ENCODE results near the gene GJA4.

Gene GJA4

DNA sequence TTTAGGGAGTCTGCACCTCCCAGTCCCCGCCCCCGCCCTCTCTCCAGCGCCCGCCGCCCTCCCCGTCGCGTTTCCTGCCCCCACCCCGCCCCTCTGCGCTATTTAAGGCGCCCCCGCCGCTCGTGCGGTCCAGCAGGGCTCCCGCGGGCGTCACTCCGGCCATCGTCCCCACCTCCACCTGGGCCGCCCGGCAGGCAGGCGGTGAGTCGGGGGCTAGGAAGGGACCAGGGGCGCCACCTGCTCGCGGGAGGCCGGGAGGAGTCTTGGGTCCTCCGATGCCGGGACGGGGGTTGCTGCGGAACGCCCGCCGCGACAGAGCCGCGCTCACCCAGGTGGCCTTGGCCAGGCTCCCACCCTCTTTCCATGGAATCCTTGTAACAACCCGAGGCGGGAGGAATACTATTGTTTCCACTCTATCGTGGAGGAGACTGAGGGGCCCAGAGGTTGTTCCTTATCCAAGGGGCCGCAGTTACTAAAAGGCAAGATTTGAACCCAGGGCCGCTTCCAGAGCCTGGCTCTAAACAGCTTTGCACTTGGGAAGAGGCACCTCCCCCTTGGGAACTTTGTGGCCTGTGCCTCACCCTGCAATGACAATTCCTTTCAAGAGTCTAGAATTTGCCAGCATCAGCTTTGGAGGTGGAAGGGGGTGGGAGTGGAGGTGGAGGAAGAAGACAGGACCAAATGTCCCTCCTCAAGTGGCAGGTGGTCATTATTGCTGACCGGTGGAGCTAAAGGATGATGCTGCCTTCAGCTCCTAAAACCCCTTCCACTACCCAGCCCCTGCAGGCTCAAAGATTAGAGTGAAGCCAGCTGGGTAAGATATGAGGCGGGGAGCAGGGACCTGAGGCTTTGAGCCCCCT, at the start of gene GJA4:
GJA4 (plus strand) TSS at position 132 of the 860 bp plus-strand sequence. CDS start 1,215 bp downstream, outside the sequence.
- no peak for DNase-seq (ENCODE audit: low read depth in 2 of 2)

GRCh38 chr1:34743775-34744174, 49.0 kb upstream of the GJA4 start:
- DNase-seq (ENCODE audit: low read depth in 2 of 2): no peak

DNA sequence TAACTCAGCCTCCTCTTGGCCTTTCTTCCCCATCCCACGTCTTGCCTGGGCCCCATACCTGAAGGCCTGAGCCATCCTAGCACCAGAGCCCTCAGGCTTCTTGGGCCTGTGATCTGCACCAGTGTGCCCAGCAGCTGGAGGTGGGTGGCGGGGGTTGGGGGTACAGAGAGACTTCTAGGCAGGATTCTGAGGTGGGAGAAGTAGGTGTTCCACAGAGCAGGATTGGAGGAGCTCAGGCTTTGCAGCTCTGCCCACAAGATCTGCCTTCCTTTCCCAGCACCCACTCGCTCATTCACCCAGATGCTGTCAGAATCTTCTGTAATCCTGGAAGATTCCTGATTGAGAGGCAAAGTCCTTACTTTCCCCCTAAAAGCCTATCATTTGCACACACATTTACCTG, 47.9 kb upstream of the GJA4 start:
- DNase-seq (ENCODE audit: low read depth in 2 of 2): no peak

DNA sequence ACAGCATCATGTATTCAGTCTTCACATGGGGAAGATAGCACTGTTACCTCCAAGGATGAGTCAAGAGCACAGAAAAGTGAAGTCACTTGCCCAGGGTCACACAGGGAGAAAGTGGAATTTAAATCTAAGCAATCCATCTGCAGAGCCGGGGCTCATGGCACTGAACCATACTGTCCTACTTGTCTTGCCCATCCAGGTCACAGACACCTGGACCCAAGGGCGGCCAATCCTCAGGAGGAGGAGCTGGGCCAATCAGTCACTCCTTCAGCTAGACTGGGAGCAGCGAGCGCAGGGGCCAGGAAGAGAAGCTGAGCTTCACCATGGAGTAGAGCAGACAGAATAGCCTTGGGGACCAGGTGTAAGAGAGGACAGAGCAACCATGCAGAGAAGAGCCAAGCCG, 47.1 kb upstream of the GJA4 start:
- DNase-seq (ENCODE audit: low read depth in 2 of 2): no peak

DNA sequence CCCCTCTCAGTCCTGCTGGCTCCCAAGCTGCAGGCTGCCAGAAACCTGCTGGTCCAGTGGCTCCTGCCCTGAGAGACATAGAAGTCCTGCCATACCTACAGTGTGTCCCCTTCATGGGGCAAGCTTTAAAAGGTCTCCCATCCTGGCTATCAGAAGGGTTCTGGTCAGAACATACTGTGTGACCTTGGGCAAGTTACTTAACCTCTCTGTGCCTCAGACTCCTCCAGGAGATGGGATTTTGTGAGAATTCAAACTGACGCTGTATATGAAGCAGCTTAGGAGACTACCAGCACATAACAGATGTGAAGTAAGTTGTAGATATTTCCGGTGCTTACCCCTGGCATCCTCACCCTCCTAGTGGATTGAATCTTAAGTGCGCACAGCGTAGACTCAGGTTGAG, 46.7 kb upstream of the GJA4 start:
- DNase-seq (ENCODE audit: low read depth in 2 of 2): no peak

- no peak for DNase-seq (ENCODE audit: low read depth in 2 of 2)
Measured at GRCh38 chr1:34746785-34747637, 45.8 kb upstream of the GJA4 start.

DNA sequence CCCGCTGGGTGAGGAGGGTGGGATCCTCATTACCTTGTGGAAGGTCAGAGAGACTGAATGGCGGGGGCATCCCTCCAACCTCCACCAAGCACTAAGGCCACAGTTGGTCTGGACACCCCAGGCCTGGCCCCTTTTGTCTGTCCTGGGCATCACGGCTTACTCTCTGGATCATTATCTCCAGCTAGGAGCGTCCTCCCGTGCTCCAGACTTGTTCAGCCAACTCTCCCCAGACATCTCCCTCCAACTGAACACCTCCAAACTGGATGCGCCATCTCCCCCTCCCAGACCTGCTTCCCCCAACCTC, 45.2 kb upstream of the GJA4 start:
- DNase-seq (ENCODE audit: low read depth in 2 of 2): no peak

DNA sequence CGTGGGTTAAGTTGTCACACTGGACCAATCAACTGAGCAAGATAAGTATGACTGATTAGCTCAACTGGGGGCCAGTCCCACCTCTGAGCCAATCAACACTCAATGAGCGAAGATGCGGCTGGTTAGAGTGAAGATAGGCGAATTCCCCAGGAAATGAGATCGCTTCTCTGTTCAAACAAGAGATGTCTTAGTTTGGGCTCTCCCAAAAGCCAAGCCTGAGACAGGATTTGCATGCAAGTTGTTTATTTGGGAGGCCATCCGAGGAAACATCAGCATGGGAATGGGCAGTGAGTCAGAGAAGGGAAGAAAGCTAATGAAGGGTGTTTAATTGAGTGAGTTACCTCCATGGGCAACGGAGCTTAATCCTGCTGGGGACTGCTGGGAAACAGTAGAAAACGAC, 42.8 kb upstream of the GJA4 start:
- no peak for DNase-seq (ENCODE audit: low read depth in 2 of 2)

DNA sequence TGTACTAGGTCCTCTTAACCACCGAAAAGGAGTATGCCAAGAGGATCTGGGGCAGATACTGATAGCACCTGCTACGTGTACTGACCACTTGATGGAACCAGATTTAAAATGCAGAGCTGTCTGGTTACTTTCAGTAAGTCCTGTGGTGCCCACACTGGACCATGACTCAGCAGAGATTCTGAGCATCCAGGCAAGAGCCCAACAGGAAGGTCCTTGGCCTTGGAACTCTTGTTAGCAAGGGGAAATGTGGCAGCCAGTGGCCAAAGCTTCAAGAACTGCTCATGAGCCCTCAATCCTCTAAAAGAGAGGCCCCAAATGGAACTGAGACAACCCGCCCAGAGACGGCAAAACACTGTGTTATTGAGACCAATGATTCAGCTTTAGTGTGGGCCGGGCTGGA, 42.2 kb upstream of the GJA4 start:
- DNase-seq (ENCODE audit: low read depth in 2 of 2): no peak

DNA sequence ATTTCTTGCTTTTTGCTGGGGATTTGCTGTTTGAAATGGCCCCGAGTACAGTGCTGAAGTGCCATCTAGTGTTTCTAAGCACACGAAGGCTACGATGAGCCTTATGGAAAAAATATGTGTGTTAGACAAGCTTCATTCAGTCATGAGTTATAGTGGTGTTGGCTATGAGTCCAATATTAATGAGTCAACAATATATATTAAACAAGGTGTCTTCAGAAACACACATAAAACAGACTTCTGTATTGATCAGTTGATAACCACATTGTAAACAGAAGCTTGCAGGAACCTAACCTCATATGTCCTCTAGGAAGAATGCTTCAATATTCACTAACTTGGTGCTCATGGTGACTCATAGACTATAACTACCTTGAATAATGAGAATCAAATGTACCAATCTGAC, 39.6 kb upstream of the GJA4 start:
- DNase-seq (ENCODE audit: low read depth in 2 of 2): no peak

GRCh38 chr1:34754964-34755637, 37.7 kb upstream of the GJA4 start, which contains the start of gene GJB5:
GJB5 (plus strand) TSS chr1:34755047; CDS start chr1:34757331, 2,284 bp downstream.
- DNase-seq (ENCODE audit: low read depth in 2 of 2): no peak

DNA sequence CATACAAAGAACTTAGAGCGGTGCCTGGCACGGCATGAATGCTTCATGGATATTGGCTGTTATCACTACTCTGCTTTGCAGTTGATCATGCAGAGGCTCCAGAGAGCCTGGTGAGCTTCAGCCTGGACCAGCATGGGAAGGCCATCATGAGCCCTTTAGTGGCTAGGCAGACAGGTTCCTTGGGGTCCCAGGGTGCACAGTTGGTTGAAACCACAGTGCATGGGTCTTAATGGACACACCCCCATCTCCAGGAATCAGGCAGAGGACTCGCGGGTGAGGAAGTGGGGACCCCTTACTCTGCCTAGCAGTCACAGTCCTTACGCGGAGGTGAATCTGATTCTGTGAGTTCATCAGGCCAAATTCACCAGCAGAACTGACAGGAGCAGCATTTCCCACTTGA, 36.8 kb upstream of the GJA4 start:
- no peak for DNase-seq (ENCODE audit: low read depth in 2 of 2)

- DNase-seq (ENCODE audit: low read depth in 2 of 2): no peak
Measured at GRCh38 chr1:34757386-34757785, 35.4 kb upstream of the GJA4 start.

DNA sequence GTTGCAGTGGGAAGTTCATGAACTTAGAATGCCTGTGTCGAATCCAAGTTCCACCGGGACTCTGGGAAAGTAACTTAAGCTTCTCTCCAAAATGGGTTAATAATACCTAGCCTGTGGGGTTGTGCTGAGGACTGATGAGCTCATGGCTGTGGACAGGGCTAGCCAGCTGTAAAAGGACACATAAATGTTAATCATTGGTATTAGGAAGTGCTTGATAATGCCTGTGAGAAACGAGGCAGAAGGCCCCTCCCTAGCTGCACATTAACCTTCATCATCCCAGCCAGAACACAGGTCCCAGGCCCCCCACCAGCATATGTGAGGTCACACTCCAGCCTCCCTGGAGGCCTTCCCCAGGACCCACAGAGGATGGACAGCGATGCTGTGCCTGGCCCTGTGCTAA, 34.0 kb upstream of the GJA4 start:
- DNase-seq (ENCODE audit: low read depth in 2 of 2): no peak

DNA sequence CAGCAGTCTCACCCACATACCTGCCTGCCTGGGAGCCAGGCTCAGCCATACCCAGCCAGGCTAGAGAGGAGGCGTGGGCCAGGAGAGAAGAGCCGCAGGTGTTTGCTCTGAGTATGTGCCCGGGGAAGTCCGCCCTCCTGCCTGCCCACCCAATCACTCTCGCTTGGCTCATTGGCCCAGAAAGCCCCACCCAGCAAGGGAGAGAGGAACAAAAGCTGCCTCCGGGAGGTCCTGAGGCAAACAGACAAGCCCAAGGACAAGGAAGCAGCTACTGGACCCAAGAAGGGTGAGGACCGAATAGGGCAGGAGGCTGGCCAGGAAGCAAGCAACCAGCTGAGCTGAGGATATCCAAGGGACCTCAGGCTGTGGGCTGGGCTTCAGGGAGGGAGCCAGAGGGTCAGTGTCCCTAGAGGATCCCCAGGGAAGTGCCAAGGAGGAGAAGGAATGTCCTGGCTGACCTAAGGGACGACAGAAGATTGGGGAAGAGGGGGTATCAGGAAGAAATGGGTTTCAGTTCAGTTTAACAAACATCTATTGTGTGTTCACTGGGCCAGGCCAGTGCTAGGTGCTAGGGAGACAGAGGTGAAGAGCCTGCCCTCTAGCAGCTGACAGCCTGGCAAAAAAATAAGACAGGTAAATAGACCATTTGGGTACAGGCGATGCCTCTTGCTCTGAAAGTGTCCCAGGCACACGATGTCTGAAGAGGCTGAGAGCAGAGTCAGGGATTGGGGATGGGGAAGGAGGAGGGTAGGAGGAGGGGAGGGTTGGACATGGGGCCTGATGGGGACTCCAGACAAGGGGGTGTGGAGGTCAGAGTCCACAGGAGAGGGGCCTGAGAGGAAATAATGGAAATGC, 33.1 kb upstream of the GJA4 start, which contains the start of gene GJB4:
GJB4 (plus strand) TSS at position 238 of the 855 bp plus-strand sequence. CDS start 1,515 bp downstream, outside the sequence.
- DNase-seq (ENCODE audit: low read depth in 2 of 2): no peak

DNA sequence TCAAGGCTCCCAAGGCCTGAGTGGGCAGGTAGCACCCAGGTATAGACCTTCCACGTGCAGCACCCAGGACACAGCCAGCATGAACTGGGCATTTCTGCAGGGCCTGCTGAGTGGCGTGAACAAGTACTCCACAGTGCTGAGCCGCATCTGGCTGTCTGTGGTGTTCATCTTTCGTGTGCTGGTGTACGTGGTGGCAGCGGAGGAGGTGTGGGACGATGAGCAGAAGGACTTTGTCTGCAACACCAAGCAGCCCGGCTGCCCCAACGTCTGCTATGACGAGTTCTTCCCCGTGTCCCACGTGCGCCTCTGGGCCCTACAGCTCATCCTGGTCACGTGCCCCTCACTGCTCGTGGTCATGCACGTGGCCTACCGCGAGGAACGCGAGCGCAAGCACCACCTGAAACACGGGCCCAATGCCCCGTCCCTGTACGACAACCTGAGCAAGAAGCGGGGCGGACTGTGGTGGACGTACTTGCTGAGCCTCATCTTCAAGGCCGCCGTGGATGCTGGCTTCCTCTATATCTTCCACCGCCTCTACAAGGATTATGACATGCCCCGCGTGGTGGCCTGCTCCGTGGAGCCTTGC, 31.5 kb upstream of the GJA4 start:
- no peak for DNase-seq (ENCODE audit: low read depth in 2 of 2)

DNA sequence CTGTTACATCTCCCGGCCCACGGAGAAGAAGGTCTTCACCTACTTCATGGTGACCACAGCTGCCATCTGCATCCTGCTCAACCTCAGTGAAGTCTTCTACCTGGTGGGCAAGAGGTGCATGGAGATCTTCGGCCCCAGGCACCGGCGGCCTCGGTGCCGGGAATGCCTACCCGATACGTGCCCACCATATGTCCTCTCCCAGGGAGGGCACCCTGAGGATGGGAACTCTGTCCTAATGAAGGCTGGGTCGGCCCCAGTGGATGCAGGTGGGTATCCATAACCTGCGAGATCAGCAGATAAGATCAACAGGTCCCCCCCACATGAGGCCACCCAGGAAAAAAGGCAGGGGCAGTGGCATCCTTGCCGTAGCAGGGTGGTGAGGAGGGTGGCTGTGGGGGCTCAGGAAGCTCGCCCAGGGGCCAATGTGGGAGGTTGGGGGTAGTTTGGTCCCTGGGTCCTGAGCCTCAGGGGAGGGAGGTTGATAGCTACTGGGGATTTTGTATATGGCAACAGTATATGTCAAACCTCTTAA, 31.0 kb upstream of the GJA4 start:
- no peak for DNase-seq (ENCODE audit: low read depth in 2 of 2)

- no peak for DNase-seq (ENCODE audit: low read depth in 2 of 2)
Measured at GRCh38 chr1:34762474-34763141, 30.2 kb upstream of the GJA4 start.

GRCh38 chr1:34763142-34763781, 29.5 kb upstream of the GJA4 start:
- no peak for DNase-seq (ENCODE audit: low read depth in 2 of 2)

DNA sequence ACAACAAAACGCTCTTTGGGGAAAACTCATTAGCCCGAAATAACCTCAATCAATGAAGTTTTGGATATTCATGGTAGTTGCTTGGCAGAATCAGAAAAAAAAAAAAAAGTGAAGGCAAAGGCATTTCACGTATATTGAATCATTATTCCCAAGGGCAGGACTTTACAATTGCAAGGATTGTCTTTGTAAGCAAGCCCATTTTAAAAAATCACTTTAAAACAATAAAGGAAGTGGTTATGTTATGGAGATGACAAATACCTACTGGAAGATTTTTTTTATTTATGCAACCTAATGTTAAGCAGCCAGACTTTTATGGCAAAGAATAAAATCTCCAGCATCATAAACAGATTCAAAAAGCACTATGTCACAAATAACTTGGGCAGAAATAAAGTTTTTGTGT, 23.9 kb upstream of the GJA4 start:
- no peak for DNase-seq (ENCODE audit: low read depth in 2 of 2)

Data from stimulated activated CD4-positive, alpha-beta T cell treated with anti-CD3 and anti-CD28 coated beads, Interleukin-15, amount 100 ng/mL, for 48 hours (primary cell).